ENCODE measurements around the gene SLC22A23. TPM values are rescaled to one million over a fixed set of nuclear protein-coding genes. Genes with fewer than 3 reads are reported as not detected.

Gene SLC22A23
- total and polyA plus RNA-seq, 2 donors (not counting 1 experiment from before 2014, with no cell fraction given), result 0.18 to 1.4 TPM

- 83% methylated on average over 1 of the region's 5 CpGs for WGBS (ENCODE audit: insufficient coverage)
- Mint-ChIP-seq H3K4me1 (peaks cover 8% of the 10 kb centered on the region), H3K4me3 (no peak overlapping the region), H3K27me3 (peaks cover 36% of the 10 kb centered on the region), H3K9me3 (ENCODE audit: insufficient read depth) (no peaks in the 10 kb centered on the region), H3K27ac (no peak overlapping the region)
- Histone ChIP-seq H2AFZ (ENCODE audit: insufficient read depth, low read depth, low read length, poor library complexity, severe bottlenecking) (no peak overlapping the region), H3K27ac (ENCODE audit: low read length in 2 of 2) (no peak overlapping the region), H3K79me2 (ENCODE audit: control insufficient read depth, insufficient read depth, low read length) (no peaks in the 10 kb centered on the region), H3K4me3 (ENCODE audit: control extremely low read depth in 1 of 5, extremely low read depth in 1 of 5, insufficient read depth in 1 of 5, low read depth in 2 of 5, low read length in 4 of 5) (no peak overlapping the region), H3K9me3 (ENCODE audit: control extremely low read depth in 1 of 3, control insufficient read depth in 2 of 3, insufficient read depth in 1 of 3, low read length in 2 of 3) (peaks cover 0 to 2% (median 0%) of the 10 kb centered on the region in 3 donors), H4K20me1 (ENCODE audit: control insufficient read depth, insufficient read depth, low read length, poor library complexity, severe bottlenecking) (no peaks in the 10 kb centered on the region), H3K36me3 (replicated peaks in 1 of 2; ENCODE audit: control extremely low read depth in 1 of 2, control insufficient read depth in 1 of 2, extremely low read depth in 1 of 2, insufficient read depth in 2 of 2, low read length in 1 of 2) (no peaks in the 10 kb centered on the region), H3K9ac (ENCODE audit: low read length) (no peak overlapping the region), H3K4me1 (ENCODE audit: control insufficient read depth in 2 of 2, insufficient read depth in 2 of 2, low read length in 2 of 2) (peaks cover 23 to 24% of the 10 kb centered on the region in 2 donors), H3K27me3 (replicated peaks in 1 of 4; ENCODE audit: control extremely low read depth in 1 of 4, control insufficient read depth in 3 of 4, insufficient read depth in 4 of 4, low read length in 3 of 4) (peaks cover 0 to 53% (median 44%) of the 10 kb centered on the region in 4 experiments), H3K4me2 (replicated peaks; ENCODE audit: low read depth, low read length, poor library complexity, severe bottlenecking) (no peak overlapping the region)
- no peak for ATAC-seq (ENCODE audit: low read depth)
- TF ChIP-seq CTCF (IDR thresholded peaks at IDR 0.05) (no peak), EZH2 (IDR thresholded peaks at IDR 0.05; ENCODE audit: borderline replicate concordance, insufficient read depth, low read depth, low read length, poor library complexity, severe bottlenecking) (no peak)
- intact Hi-C loops (cut with micrococcal nuclease), result loop anchor here (10.0 kb wide), 2 partner anchors 561 to 701 kb away; no protein-coding TSS in a partner anchor
- CTCF ChIA-PET, result interaction anchor here (0.7 to 1.5 kb wide), 5 partner anchors 11 to 281 kb away, joined by 3 to 4 read pairs (median 3); no protein-coding TSS in a partner anchor
- POLR2A ChIA-PET, result no interaction called here
- DNase-seq, result no peak
Observed at GRCh38 chr6:3453413-3454272, 3.2 kb downstream of the SLC22A23 start.

- ChIA-PET CTCF (interaction anchor here (0.9 kb wide), 1 partner anchor 9 kb away, joined by 3 read pairs; no protein-coding TSS in a partner anchor), POLR2A (no interaction called here)
- H3K27me3 ChIP-seq (replicated peaks in 1 of 4; ENCODE audit: control extremely low read depth in 1 of 4, control insufficient read depth in 3 of 4, insufficient read depth in 4 of 4, low read length in 3 of 4), result peaks cover 0 to 46% (median 35%) of the 10 kb centered on the region in 4 experiments
- Mint-ChIP-seq H3K27ac (no peak overlapping the region), H3K4me3 (no peak overlapping the region), H3K27me3 (peaks cover 30% of the 10 kb centered on the region), H3K4me1 (peaks cover 3% of the 10 kb centered on the region), H3K9me3 (ENCODE audit: insufficient read depth) (no peaks in the 10 kb centered on the region)
- no peak overlapping the region for H3K27ac ChIP-seq (ENCODE audit: low read length in 2 of 2)
- no peak overlapping the region for H2AFZ ChIP-seq (ENCODE audit: insufficient read depth, low read depth, low read length, poor library complexity, severe bottlenecking)
- no peak overlapping the region for H3K4me3 ChIP-seq (ENCODE audit: control extremely low read depth in 1 of 5, extremely low read depth in 1 of 5, insufficient read depth in 1 of 5, low read depth in 2 of 5, low read length in 4 of 5)
- 97% methylated on average over 5 of the region's 6 CpGs for WGBS (ENCODE audit: insufficient coverage)
- no peak overlapping the region for H3K9ac ChIP-seq (ENCODE audit: low read length)
- ATAC-seq (ENCODE audit: low read depth) (no peak), DNase-seq (no peak)
- no peaks in the 10 kb centered on the region for H3K36me3 ChIP-seq (replicated peaks in 1 of 2; ENCODE audit: control extremely low read depth in 1 of 2, control insufficient read depth in 1 of 2, extremely low read depth in 1 of 2, insufficient read depth in 2 of 2, low read length in 1 of 2)
- H4K20me1 ChIP-seq (ENCODE audit: control insufficient read depth, insufficient read depth, low read length, poor library complexity, severe bottlenecking), result no peaks in the 10 kb centered on the region
- peaks cover 0 to 4% (median 0%) of the 10 kb centered on the region in 3 donors for H3K9me3 ChIP-seq (ENCODE audit: control extremely low read depth in 1 of 3, control insufficient read depth in 2 of 3, insufficient read depth in 1 of 3, low read length in 2 of 3)
- H3K4me1 ChIP-seq (ENCODE audit: control insufficient read depth in 2 of 2, insufficient read depth in 2 of 2, low read length in 2 of 2), result peaks cover 13 to 14% of the 10 kb centered on the region in 2 donors
- intact Hi-C loops (cut with micrococcal nuclease), result loop anchor here (10.0 kb wide), 2 partner anchors 563 to 703 kb away; no protein-coding TSS in a partner anchor
- H3K4me2 ChIP-seq (replicated peaks; ENCODE audit: low read depth, low read length, poor library complexity, severe bottlenecking), result no peak overlapping the region
- no peaks in the 10 kb centered on the region for H3K79me2 ChIP-seq (ENCODE audit: control insufficient read depth, insufficient read depth, low read length)
- TF ChIP-seq CTCF (IDR thresholded peaks at IDR 0.05) (no peak), EZH2 (IDR thresholded peaks at IDR 0.05; ENCODE audit: borderline replicate concordance, insufficient read depth, low read depth, low read length, poor library complexity, severe bottlenecking) (no peak)
Observed at GRCh38 chr6:3451498-3451897, 5.4 kb downstream of the SLC22A23 start.
